ENCODE measurements around the gene SCN9A. TPM values are rescaled to one million over a fixed set of nuclear protein-coding genes. Genes with fewer than 3 reads are reported as not detected.

Gene SCN9A
- total RNA-seq, 1 donor from 2014 or later, result 47.3 TPM

- Mint-ChIP-seq H3K4me3 (ENCODE audit: unreplicated experiment) (no peak overlapping the region), H3K27me3 (ENCODE audit: unreplicated experiment) (no peaks in the 10 kb centered on the region), H3K4me1 (ENCODE audit: unreplicated experiment) (no peaks in the 10 kb centered on the region), H3K27ac (ENCODE audit: unreplicated experiment) (no peak overlapping the region), H3K36me3 (ENCODE audit: low read depth, unreplicated experiment) (no peaks in the 10 kb centered on the region), H3K9me3 (ENCODE audit: unreplicated experiment) (no peaks in the 10 kb centered on the region)
- no peak for DNase-seq (ENCODE audit: low spot score)
- no peak for TF ChIP-seq CTCF (IDR thresholded peaks at IDR 0.05; ENCODE audit: unreplicated experiment)
These were observed 126.4 kb downstream of the SCN9A start for GRCh38 chr2:166249318-166249717.

- Mint-ChIP-seq H3K4me1 (ENCODE audit: unreplicated experiment) (no peaks in the 10 kb centered on the region), H3K27me3 (ENCODE audit: unreplicated experiment) (no peaks in the 10 kb centered on the region), H3K4me3 (ENCODE audit: unreplicated experiment) (no peak overlapping the region), H3K36me3 (ENCODE audit: low read depth, unreplicated experiment) (no peaks in the 10 kb centered on the region), H3K27ac (ENCODE audit: unreplicated experiment) (no peak overlapping the region), H3K9me3 (ENCODE audit: unreplicated experiment) (no peaks in the 10 kb centered on the region)
- TF ChIP-seq CTCF (IDR thresholded peaks at IDR 0.05; ENCODE audit: unreplicated experiment), result no peak
- no peak for DNase-seq (ENCODE audit: low spot score)
These were observed 128.8 kb downstream of the SCN9A start for GRCh38 chr2:166246901-166247300.

- Mint-ChIP-seq H3K36me3 (ENCODE audit: low read depth, unreplicated experiment) (no peaks in the 10 kb centered on the region), H3K27ac (ENCODE audit: unreplicated experiment) (no peak overlapping the region), H3K4me1 (ENCODE audit: unreplicated experiment) (no peaks in the 10 kb centered on the region), H3K27me3 (ENCODE audit: unreplicated experiment) (no peaks in the 10 kb centered on the region), H3K4me3 (ENCODE audit: unreplicated experiment) (no peak overlapping the region), H3K9me3 (ENCODE audit: unreplicated experiment) (no peaks in the 10 kb centered on the region)
- no peak for DNase-seq (ENCODE audit: low spot score)
- TF ChIP-seq CTCF (IDR thresholded peaks at IDR 0.05; ENCODE audit: unreplicated experiment), result no peak
These were observed 133.4 kb downstream of the SCN9A start for GRCh38 chr2:166242309-166242708.

- H3K27me3 Mint-ChIP-seq (ENCODE audit: unreplicated experiment), result no peaks in the 10 kb centered on the region
- TF ChIP-seq CTCF (IDR thresholded peaks at IDR 0.05; ENCODE audit: unreplicated experiment), result no peak
- no peaks in the 10 kb centered on the region for H3K36me3 Mint-ChIP-seq (ENCODE audit: low read depth, unreplicated experiment)
- H3K9me3 Mint-ChIP-seq (ENCODE audit: unreplicated experiment), result no peaks in the 10 kb centered on the region
- no peak overlapping the region for H3K27ac Mint-ChIP-seq (ENCODE audit: unreplicated experiment)
- H3K4me3 Mint-ChIP-seq (ENCODE audit: unreplicated experiment), result no peak overlapping the region
- no peak for DNase-seq (ENCODE audit: low spot score)
- no peaks in the 10 kb centered on the region for H3K4me1 Mint-ChIP-seq (ENCODE audit: unreplicated experiment)
These were observed 135.1 kb downstream of the SCN9A start for GRCh38 chr2:166240387-166241313.

- Mint-ChIP-seq H3K27ac (ENCODE audit: unreplicated experiment) (no peak overlapping the region), H3K36me3 (ENCODE audit: low read depth, unreplicated experiment) (no peaks in the 10 kb centered on the region), H3K27me3 (ENCODE audit: unreplicated experiment) (no peaks in the 10 kb centered on the region), H3K9me3 (ENCODE audit: unreplicated experiment) (no peaks in the 10 kb centered on the region), H3K4me1 (ENCODE audit: unreplicated experiment) (no peaks in the 10 kb centered on the region), H3K4me3 (ENCODE audit: unreplicated experiment) (no peak overlapping the region)
- no peak for DNase-seq (ENCODE audit: low spot score)
- no peak for TF ChIP-seq CTCF (IDR thresholded peaks at IDR 0.05; ENCODE audit: unreplicated experiment)
These were observed 136.2 kb downstream of the SCN9A start for GRCh38 chr2:166239548-166239947.
